ENCODE data around the gene SERP2.
A peak's percentile ranks its signal among the peaks of the same experiment; 100 is the strongest.
"Not testable (repeated sequence)": the region's sequence is repeated elsewhere in the genome, so short reads cannot be mapped to it uniquely, and the experiment has no call there.

SERP2 gene

DNA sequence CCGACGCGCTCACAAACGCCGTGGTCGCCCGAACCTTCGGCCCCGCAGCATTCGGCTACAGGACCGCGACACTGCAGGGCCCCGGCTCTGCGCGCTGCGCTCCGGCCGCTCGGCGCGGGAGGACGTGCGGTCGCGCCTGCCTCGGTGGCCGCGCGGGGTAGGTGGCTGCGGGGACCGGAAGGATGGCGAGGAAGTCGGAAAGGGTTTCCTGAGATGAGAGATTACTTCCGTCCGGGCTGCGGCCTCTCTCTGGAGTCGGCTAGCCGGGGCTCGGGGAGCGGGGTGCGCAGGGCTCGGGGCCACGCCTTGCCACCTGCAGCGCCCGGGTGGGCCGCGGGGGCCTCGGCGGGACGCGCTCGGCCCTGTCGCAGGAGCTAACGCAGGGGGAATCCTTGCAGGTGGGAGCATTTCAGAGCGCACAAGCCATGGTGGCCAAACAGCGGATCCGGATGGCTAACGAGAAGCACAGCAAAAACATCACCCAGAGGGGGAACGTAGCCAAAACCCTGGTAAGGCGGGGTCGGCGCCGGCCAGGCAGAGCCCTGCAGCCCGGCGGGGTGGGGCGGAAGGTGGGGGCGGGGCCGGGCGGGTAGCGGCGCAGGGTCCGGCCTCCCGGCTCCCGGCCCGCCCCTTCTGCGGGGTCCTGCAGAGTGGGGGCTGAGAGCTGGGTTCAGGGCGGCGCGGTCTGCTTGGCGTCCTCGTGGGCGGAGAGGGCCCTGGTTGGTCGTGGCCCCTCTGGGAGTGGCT lies at the start of gene SERP2:
Gene SERP2 (plus strand): TSS at position 224 of the 747 bp plus-strand sequence. CDS start 202 bp downstream, at position 426.
- peak within 1 kb of the TSS; percentile 21 for H3K4me3 ChIP-seq (ENCODE audit: low read length)
- no peak for DNase-seq (ENCODE audit: low read depth)
- TF ChIP-seq, protein P1, sequence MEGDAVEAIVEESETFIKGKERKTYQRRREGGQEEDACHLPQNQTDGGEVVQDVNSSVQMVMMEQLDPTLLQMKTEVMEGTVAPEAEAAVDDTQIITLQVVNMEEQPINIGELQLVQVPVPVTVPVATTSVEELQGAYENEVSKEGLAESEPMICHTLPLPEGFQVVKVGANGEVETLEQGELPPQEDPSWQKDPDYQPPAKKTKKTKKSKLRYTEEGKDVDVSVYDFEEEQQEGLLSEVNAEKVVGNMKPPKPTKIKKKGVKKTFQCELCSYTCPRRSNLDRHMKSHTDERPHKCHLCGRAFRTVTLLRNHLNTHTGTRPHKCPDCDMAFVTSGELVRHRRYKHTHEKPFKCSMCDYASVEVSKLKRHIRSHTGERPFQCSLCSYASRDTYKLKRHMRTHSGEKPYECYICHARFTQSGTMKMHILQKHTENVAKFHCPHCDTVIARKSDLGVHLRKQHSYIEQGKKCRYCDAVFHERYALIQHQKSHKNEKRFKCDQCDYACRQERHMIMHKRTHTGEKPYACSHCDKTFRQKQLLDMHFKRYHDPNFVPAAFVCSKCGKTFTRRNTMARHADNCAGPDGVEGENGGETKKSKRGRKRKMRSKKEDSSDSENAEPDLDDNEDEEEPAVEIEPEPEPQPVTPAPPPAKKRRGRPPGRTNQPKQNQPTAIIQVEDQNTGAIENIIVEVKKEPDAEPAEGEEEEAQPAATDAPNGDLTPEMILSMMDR (IDR thresholded peaks at IDR 0.05; ENCODE audit: insufficient read depth, low read depth, low read length, missing control alignments): no peak

DNA sequence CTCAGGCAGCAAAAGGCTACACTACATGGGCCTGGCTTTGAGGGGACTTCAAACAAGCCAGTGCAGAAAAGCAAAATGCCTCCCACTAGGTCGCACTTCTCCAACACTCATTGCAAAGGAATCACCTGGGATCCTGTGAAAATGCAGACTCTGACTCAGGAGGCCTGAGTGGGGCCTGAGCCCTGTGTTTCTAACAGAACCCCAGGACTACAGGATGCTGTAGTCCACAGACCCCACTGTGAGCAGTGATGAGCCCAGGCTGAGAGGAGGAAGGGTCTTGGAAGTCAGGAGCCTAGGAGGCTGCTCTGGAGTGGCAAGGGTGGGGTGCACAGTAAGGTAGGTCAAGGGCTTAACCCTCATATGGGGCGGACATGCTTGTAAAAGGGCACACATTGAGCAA lies 46.7 kb upstream of the SERP2 start:
- no peak for DNase-seq (ENCODE audit: low read depth)
- no peak overlapping the region for H3K4me3 ChIP-seq (ENCODE audit: low read length)
- TF ChIP-seq, protein P1 (IDR thresholded peaks at IDR 0.05; ENCODE audit: insufficient read depth, low read depth, low read length, missing control alignments): no peak

DNA sequence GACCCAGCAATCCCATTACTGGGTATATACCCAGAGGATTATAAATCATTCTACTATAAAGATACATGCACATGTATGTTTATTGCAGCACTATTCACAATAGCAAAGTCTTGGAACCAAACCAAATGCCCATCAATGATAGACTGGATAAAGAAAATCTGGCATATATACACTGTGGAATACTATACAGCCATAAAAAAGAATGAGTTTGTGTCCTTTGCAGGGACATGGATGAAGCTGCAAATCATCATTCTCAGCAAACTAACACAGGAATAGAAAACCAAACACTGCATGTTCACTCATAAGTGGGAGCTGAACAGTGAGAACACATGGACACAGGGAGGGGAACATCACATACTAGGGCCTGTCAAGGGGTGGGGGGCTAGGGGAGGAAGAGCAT lies 44.6 kb upstream of the SERP2 start:
- DNase-seq (ENCODE audit: low read depth); H3K4me3 ChIP-seq (ENCODE audit: low read length): not testable (repeated sequence)

DNA sequence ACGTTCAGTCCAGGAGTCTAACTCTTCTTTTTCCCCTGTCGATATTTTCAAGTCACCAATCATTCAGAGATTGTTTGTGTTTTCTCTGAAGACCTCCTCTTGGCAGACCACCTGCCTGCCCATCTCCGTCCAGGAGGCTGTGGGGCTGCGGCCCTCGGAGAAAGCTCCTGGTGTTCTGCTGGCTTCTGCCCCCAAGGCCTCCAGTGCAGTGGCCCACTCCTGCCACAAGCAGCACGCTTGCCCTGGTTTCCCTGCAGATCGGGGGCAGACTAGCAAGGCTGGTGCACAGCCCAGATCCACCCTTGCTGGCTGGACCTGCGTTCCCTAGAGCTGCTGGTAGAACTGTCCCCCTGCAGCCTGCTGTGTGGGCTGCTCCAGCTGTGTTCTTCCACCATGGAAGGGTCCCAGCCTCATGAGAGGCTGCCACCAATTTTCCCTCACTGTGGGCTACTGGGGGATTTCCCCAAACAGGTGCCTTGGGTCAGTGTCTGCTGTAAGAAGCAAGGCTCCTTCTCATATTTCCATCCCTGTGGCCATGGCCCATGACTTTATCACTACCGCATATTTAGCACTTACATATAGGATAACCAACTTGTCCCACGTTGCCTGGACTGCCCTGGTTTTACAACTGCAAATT lies 43.6 kb upstream of the SERP2 start:
- no peak overlapping the region for H3K4me3 ChIP-seq (ENCODE audit: low read length)
- DNase-seq (ENCODE audit: low read depth): no peak
- TF ChIP-seq, protein P1 (IDR thresholded peaks at IDR 0.05; ENCODE audit: insufficient read depth, low read depth, low read length, missing control alignments): no peak

DNA sequence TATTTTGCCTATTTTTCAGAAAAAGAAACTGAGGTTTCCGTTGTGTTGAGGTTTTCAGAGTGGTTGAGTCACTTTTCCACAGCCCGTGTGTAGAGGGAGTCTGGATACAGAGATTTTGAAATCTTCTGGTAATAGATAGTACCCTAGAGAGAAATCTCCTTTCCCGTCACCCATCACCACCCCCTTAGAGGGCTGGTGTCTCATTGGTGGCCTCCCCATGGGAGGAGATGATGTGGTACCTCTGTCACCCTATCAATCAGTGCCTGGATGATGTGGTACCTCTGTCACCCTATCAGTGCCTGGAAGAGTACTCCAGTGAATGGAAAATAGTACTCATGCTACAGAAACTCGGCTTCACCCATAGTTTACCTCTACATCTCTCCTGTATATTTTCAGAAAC lies 42.2 kb upstream of the SERP2 start:
- DNase-seq (ENCODE audit: low read depth): no peak
- H3K4me3 ChIP-seq (ENCODE audit: low read length): no peak overlapping the region
- TF ChIP-seq, protein P1 (IDR thresholded peaks at IDR 0.05; ENCODE audit: insufficient read depth, low read depth, low read length, missing control alignments): no peak

DNA sequence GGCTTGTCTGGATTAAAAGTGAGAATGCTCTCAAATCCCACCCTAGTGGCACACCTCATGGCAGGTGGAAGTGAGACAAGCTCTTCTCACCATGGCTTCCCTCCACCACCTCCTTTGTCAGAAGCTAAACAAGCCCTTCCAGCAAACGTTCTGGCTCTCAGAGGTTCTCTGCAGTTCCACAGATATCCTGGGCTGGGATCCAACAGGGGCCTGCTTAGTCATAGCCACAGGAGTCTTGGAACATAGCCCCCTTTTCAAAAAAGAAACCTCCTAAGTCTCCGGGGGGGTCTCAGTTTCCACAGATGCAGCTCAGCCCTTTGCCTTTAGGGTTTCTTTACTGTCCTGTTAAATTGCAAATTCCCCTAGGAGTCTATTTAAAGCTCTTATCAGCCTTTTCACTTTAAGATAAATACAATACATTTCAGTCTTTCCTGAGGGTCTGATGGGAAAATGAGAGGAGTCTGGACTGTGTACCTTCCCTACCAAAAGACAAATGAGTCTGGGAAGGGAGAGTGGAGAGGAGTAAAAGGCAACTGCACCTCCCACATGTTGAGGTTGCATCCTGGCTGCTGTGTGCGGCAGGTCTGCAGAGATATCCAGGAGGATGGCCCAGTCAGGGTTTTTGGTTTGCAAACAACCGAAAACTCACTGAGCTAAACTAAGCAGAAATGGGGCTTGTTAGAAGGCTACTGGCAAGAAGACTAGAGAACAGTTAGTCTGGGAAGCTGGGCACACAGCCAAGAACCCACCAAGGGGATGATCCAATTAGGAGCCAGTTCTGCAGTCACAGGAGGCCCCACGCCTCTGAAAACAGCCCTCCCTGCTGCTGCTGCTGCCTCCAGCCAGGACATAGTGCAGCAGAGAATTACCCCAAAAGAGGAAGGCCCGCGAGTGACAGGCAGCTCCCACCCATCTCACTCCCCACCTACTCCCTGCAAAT lies 41.4 kb upstream of the SERP2 start:
- DNase-seq (ENCODE audit: low read depth): no peak
- TF ChIP-seq, protein P1 (IDR thresholded peaks at IDR 0.05; ENCODE audit: insufficient read depth, low read depth, low read length, missing control alignments): no peak
- no peak overlapping the region for H3K4me3 ChIP-seq (ENCODE audit: low read length)
